Trophoblast cell (in vitro differentiated cells and primary cell): ENCODE results near the gene EPHA3.

ENCODE experiments used
- DNase-seq, 2 donors: peaks; one replicate each; pipeline ENCODE4 v3.0.0-alpha.2; 2016
- H2AFZ ChIP-seq: 2 replicates; pipeline ENCODE4 v1.6.1; 2013; ENCODE audit warnings: low read length, moderate library complexity, mild to moderate bottlenecking; ENCODE audit not compliant: insufficient read depth, poor library complexity
- H2AK5ac ChIP-seq: 2 replicates; pipeline ENCODE4 v1.6.1; 2013; ENCODE audit warnings: mild to moderate bottlenecking, low read length
- H2BK120ac ChIP-seq: 2 replicates; pipeline ENCODE4 v1.6.1; 2013; ENCODE audit warnings: low read length, mild to moderate bottlenecking, moderate library complexity; ENCODE audit not compliant: insufficient read depth, poor library complexity
- H2BK12ac ChIP-seq: 2 replicates; pipeline ENCODE4 v1.6.1; 2013; ENCODE audit warnings: mild to moderate bottlenecking, low read length, moderate library complexity
- H2BK5ac ChIP-seq: 2 replicates; pipeline ENCODE4 v1.6.1; 2013; ENCODE audit warnings: low read length, low read depth, moderate library complexity, mild to moderate bottlenecking; ENCODE audit not compliant: poor library complexity
- H3K14ac ChIP-seq: 2 replicates; pipeline ENCODE4 v1.6.1; 2013; ENCODE audit warnings: mild to moderate bottlenecking, low read length
- H3K18ac ChIP-seq: 2 replicates; pipeline ENCODE4 v1.6.1; 2013; ENCODE audit warnings: mild to moderate bottlenecking, low read length
- H3K23ac ChIP-seq: 2 replicates; pipeline ENCODE4 v1.6.1; 2013; ENCODE audit warnings: low read length
- H3K27ac ChIP-seq: 2 replicates; pipeline ENCODE4 v1.5.1; 2013; ENCODE audit warnings: low read depth, mild to moderate bottlenecking, inconsistent platforms, low read length, moderate library complexity
- H3K27me3 ChIP-seq: 2 replicates; pipeline ENCODE4 v1.6.1; 2013; ENCODE audit warnings: inconsistent platforms, mild to moderate bottlenecking, low read length, moderate library complexity; ENCODE audit not compliant: insufficient read depth
- H3K36me3 ChIP-seq, 2 experiments: 1 replicate in 1 of 2; 2 replicates in 1 of 2; pipeline ENCODE4 v1.6.1; 2013; ENCODE audit warnings: low read length in 2 of 2, mild to moderate bottlenecking in 2 of 2, moderate library complexity in 1 of 2; ENCODE audit not compliant: insufficient read depth in 2 of 2, control insufficient read depth in 1 of 2
- H3K4ac ChIP-seq: 2 replicates; pipeline ENCODE4 v1.6.1; 2013; ENCODE audit warnings: low read depth, mild to moderate bottlenecking, low read length, moderate library complexity
- H3K4me1 ChIP-seq, 2 experiments: 1 replicate in 1 of 2; 2 replicates in 1 of 2; pipeline ENCODE4 v1.6.1; 2013; ENCODE audit warnings: low read length in 2 of 2, mild to moderate bottlenecking in 2 of 2, moderate library complexity in 1 of 2; ENCODE audit not compliant: insufficient read depth in 2 of 2, control insufficient read depth in 1 of 2
- H3K4me2 ChIP-seq: 2 replicates; pipeline ENCODE4 v1.6.1; 2013; ENCODE audit warnings: inconsistent platforms, mild to moderate bottlenecking, low read length, moderate library complexity
- H3K4me3 ChIP-seq: 2 replicates; pipeline ENCODE4 v1.5.1; 2013; ENCODE audit warnings: mild to moderate bottlenecking, low read depth, low read length, inconsistent platforms
- H3K79me1 ChIP-seq: one replicate; pipeline ENCODE4 v1.6.1; 2013; ENCODE audit warnings: low read length
- H3K79me2 ChIP-seq: 2 replicates; pipeline ENCODE4 v1.6.1; 2013; ENCODE audit warnings: low read length, mild to moderate bottlenecking; ENCODE audit not compliant: control insufficient read depth, insufficient read depth, poor library complexity
- H3K9ac ChIP-seq: 2 replicates; pipeline ENCODE4 v1.6.1; 2013; ENCODE audit warnings: mild to moderate bottlenecking, low read length
- H3K9me3 ChIP-seq: 2 replicates; pipeline ENCODE4 v1.6.1; 2013; ENCODE audit warnings: low read depth, mild to moderate bottlenecking, control low read depth, inconsistent platforms, low read length; ENCODE audit not compliant: insufficient read depth
- H4K12ac ChIP-seq: 2 replicates; pipeline ENCODE4 v1.6.1; 2013; ENCODE audit warnings: low read depth, mild to moderate bottlenecking, low read length, moderate library complexity
- H4K8ac ChIP-seq: 2 replicates; pipeline ENCODE4 v1.6.1; 2013; ENCODE audit warnings: low read depth, mild to moderate bottlenecking, low read length, moderate library complexity
- H4K91ac ChIP-seq: one replicate; pipeline ENCODE4 v1.6.1; 2013; ENCODE audit warnings: low read depth, mild to moderate bottlenecking, low read length, moderate library complexity
- WGBS: extraction: QIAGEN DNeasy Blood & Tissue Kit; methylation state at CpG from one replicate; pipeline ENCODE4 v1.1.7; 2013; ENCODE audit warnings: missing lambda C conversion rate; ENCODE audit not compliant: insufficient read length, insufficient coverage; ENCODE audit errors: extremely low coverage; 5-methylcytosine and 5-hydroxymethylcytosine counted together

The EPHA3 gene

GRCh38 chr3:89098173-89098572 lies 9.2 kb upstream of the EPHA3 start:
- no peak for DNase-seq
- no peaks in the 10 kb centered on the region for H3K4me1 ChIP-seq
- H3K27me3 ChIP-seq, result no peaks in the 10 kb centered on the region
- no peaks in the 10 kb centered on the region for H3K79me2 ChIP-seq
- no peak overlapping the region for H3K27ac ChIP-seq
- H2BK5ac ChIP-seq, result no peak overlapping the region
- H4K12ac ChIP-seq, result no peak overlapping the region
- no peak overlapping the region for H2AFZ ChIP-seq
- no peak overlapping the region for H2AK5ac ChIP-seq
- H4K8ac ChIP-seq, result no peak overlapping the region
- H3K18ac ChIP-seq, result no peak overlapping the region
- no peaks in the 10 kb centered on the region for H3K9me3 ChIP-seq
- no peak overlapping the region for H3K4me3 ChIP-seq
- H3K14ac ChIP-seq, result no peak overlapping the region
- H3K23ac ChIP-seq, result no peak overlapping the region
- H2BK12ac ChIP-seq, result no peak overlapping the region
- H3K4me2 ChIP-seq, result no peak overlapping the region
- no peak overlapping the region for H4K91ac ChIP-seq
- H3K4ac ChIP-seq, result no peak overlapping the region
- no CpG with 5 or more reads among the region's 3 CpGs for WGBS
- H3K79me1 ChIP-seq, result no peaks in the 10 kb centered on the region
- no peaks in the 10 kb centered on the region for H3K36me3 ChIP-seq
- H2BK120ac ChIP-seq, result no peak overlapping the region
- H3K9ac ChIP-seq, result no peak overlapping the region

GRCh38 chr3:89098964-89099585 lies 8.3 kb upstream of the EPHA3 start:
- Histone ChIP-seq H3K79me1 (no peaks in the 10 kb centered on the region), H3K23ac (no peak overlapping the region), H3K27me3 (no peaks in the 10 kb centered on the region), H3K14ac (no peak overlapping the region), H2BK5ac (no peak overlapping the region), H3K27ac (no peak overlapping the region), H4K8ac (no peak overlapping the region), H4K91ac (no peak overlapping the region), H2AFZ (no peak overlapping the region), H3K36me3 (no peaks in the 10 kb centered on the region), H3K4me3 (no peak overlapping the region), H3K4ac (no peak overlapping the region), H2BK12ac (no peak overlapping the region), H4K12ac (no peak overlapping the region), H2BK120ac (no peak overlapping the region), H3K4me1 (no peaks in the 10 kb centered on the region), H2AK5ac (no peak overlapping the region), H3K9me3 (no peaks in the 10 kb centered on the region), H3K4me2 (no peak overlapping the region), H3K18ac (no peak overlapping the region), H3K9ac (no peak overlapping the region), H3K79me2 (no peaks in the 10 kb centered on the region)
- no CpG with 5 or more reads among the region's 8 CpGs for WGBS
- DNase-seq, result peak; percentile 37 to 73

- Histone ChIP-seq H3K79me1 (no peaks in the 10 kb centered on the region), H3K36me3 (no peaks in the 10 kb centered on the region), H3K79me2 (no peaks in the 10 kb centered on the region), H2BK5ac (no peak overlapping the region), H3K4me3 (no peak overlapping the region), H2BK120ac (no peak overlapping the region), H2AK5ac (no peak overlapping the region), H3K18ac (no peak overlapping the region), H3K9ac (no peak overlapping the region), H2BK12ac (no peak overlapping the region), H3K14ac (no peak overlapping the region), H4K8ac (no peak overlapping the region), H3K9me3 (no peaks in the 10 kb centered on the region), H2AFZ (no peak overlapping the region), H3K4me2 (no peak overlapping the region), H3K27ac (no peak overlapping the region), H3K4me1 (no peaks in the 10 kb centered on the region), H3K23ac (no peak overlapping the region), H4K12ac (no peak overlapping the region), H3K27me3 (no peaks in the 10 kb centered on the region), H3K4ac (no peak overlapping the region), H4K91ac (no peak overlapping the region)
- DNase-seq, result no peak
Measured at GRCh38 chr3:89101251-89101650, 6.2 kb upstream of the EPHA3 start.

- no peak overlapping the region for H3K14ac ChIP-seq
- no peak for DNase-seq
- no peaks in the 10 kb centered on the region for H3K79me1 ChIP-seq
- no peak overlapping the region for H2AK5ac ChIP-seq
- H3K9ac ChIP-seq, result no peak overlapping the region
- no peak overlapping the region for H3K27ac ChIP-seq
- H2BK120ac ChIP-seq, result no peak overlapping the region
- H3K4ac ChIP-seq, result no peak overlapping the region
- no CpG with 5 or more reads among the region's 1 CpG for WGBS
- no peaks in the 10 kb centered on the region for H3K27me3 ChIP-seq
- no peak overlapping the region for H2AFZ ChIP-seq
- no peak overlapping the region for H3K4me3 ChIP-seq
- no peak overlapping the region for H3K18ac ChIP-seq
- no peaks in the 10 kb centered on the region for H3K79me2 ChIP-seq
- H3K36me3 ChIP-seq, result no peaks in the 10 kb centered on the region
- no peak overlapping the region for H4K12ac ChIP-seq
- H3K23ac ChIP-seq, result no peak overlapping the region
- H3K4me2 ChIP-seq, result no peak overlapping the region
- H3K9me3 ChIP-seq, result no peaks in the 10 kb centered on the region
- H2BK12ac ChIP-seq, result no peak overlapping the region
- no peak overlapping the region for H2BK5ac ChIP-seq
- no peak overlapping the region for H4K8ac ChIP-seq
- no peak overlapping the region for H4K91ac ChIP-seq
- H3K4me1 ChIP-seq, result no peaks in the 10 kb centered on the region
Measured at GRCh38 chr3:89101921-89102320, 5.5 kb upstream of the EPHA3 start.
